Measurements from ENCODE around the gene HDAC9.

- TF ChIP-seq POLR2A (IDR thresholded peaks at IDR 0.05), result no peak
- TF ChIP-seq POLR2AphosphoS5 (IDR thresholded peaks at IDR 0.05), result no peak
- no peak for TF ChIP-seq CTCF (IDR thresholded peaks at IDR 0.05)
- no peak for TF ChIP-seq EP300 (IDR thresholded peaks at IDR 0.05)
Observed at GRCh38 chr7:18579698-18580097, 84.1 kb downstream of the HDAC9 start.

Measured in gastroesophageal sphincter (tissue), 3 donors.